GM18499 (cell line): Measurements from ENCODE around the gene LRMDA.

Experiments used
- ATAC-seq: cut with Tn5 transposase; IDR thresholded peaks from one replicate; pipeline ENCODE4 v1.9.1; 2021; ENCODE audit warnings: moderate number of reproducible peaks; ENCODE audit not compliant: insufficient read depth, unreplicated experiment

LRMDA gene

DNA sequence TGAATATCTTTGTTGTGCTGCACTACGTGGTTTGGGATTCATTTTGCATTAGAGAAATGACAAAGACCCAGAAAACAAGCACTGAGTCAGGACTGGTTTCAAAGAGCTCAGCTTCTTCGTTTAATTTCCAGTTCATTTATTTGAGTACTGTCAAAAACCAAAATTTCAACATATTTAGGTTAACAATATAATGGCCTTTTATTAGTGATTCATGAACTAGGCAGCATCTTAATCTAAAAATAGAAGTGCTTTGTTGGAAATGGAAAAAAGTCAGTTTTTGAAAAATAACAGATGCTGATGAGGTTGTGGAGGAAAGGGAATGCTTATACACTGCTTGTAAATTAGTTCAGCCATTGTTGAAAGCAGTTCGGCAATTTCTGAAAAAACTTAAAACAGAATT, 856.4 kb downstream of the LRMDA start:
- ATAC-seq = no peak

DNA sequence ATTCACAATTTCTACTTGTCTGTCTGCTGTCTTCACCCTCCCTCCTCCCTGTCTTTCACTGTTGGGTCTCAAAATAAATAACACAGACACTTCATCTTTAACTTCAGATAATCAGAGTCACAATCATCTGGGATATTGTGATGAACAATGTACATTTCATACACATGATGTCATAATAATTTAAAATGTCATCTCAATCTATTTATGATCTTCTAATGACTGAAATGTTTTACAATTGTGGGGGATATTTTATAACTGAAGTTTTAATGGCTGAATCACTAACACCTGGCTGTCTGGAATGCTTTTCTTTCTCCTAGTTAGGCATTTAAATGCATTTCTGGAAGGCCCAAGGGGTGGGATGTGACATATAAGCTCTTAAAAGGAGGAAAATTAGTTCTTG, 859.8 kb downstream of the LRMDA start:
- ATAC-seq = no peak

DNA sequence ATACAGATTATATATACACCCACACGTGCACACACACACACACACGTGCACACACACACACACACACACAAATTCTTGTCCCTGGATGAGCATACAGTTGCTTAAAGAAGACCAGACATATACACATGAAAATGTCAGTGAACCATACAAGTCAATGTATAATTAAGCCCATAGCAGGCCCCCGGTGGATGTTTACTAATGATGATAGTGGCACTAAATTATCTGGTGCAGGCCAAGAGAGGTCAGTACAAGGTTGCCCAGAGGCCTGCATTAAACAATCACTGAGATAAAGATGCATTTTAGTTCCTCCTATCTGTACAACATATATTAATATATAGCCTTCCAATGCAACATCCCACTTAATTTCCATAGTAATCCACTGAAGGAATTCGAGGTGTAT, 860.5 kb downstream of the LRMDA start:
- ATAC-seq = no peak

DNA sequence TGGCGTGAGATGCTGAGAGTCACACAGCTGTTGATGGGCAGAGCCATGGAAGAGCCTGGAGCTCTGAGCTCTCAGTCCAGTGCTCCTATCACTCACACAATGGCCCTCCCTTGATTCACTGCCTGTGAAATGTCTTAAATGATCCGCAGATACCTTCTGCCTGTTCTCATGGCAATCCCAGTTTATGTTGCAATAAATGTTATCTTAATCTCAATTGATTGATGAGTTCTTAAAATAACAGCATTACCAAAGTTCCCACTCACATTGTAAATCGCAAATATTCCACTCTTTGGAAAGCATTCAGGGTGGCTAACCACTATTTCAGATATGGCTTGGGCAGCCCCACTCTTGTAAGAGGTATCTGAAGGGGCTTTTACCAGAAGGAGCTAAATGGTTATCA, 865.5 kb downstream of the LRMDA start:
- no peak for ATAC-seq

DNA sequence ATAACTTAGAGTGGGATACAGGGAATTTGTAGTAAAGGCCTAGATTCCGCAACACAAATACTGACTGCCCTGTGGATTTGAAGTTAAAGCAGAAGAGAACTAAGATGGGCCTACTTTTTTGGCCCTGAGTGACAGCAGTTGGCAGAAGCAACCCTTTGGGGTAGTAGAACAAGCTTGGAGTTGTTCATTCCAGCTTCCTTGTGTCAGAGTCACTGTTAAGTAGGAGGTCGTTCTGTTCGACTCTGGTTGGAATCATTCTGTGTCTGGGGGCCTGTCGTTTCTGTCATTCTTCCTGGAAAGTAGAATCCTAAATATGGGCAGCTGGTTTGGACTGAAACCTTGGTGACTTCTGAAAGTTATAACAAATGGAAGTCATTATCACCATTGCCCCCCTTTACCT, 865.9 kb downstream of the LRMDA start:
- ATAC-seq = no peak

DNA sequence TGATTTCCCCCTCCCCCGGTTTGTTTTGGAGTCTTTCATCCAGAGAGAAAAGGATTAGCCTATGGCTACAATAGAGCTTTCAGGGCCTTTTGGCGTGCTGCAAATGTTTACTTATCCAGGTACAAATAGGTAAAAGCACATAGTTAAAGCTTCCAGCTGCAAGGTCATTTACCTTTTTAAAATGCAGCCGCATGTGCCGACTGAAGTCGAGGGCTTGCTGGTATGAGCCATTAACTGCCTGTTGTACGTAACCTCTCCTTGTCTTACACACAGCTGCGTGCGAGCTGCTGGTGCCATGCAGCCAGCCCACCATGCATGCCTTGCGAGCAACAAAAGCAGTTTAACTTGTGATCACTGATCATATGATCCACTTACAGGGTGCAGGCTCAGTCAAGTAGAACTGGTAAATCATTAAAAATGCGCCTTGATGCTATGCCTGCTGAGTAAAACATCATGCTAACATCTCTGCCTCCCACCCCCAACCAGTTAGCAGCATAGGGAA, 866.4 kb downstream of the LRMDA start:
- ATAC-seq = no peak

DNA sequence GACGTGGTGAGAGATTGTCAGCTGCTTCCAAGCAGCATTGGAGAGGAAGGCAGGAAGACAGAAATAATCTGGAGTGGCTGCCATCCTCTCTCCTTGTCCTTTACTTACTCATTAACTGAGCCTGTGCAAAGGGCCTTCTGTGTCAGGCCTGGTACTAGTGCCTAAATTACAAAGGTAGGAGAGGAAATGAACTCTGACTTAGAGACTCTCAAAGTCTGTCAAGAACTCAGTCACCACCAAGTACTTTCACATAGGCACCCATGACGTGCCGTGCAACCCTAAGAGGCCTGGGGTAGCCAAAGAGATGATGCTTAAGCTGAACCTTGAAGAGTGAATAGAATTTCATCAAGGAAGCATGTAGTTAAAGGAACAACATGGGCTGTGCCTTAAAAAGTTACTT, 866.9 kb downstream of the LRMDA start:
- ATAC-seq = no peak

DNA sequence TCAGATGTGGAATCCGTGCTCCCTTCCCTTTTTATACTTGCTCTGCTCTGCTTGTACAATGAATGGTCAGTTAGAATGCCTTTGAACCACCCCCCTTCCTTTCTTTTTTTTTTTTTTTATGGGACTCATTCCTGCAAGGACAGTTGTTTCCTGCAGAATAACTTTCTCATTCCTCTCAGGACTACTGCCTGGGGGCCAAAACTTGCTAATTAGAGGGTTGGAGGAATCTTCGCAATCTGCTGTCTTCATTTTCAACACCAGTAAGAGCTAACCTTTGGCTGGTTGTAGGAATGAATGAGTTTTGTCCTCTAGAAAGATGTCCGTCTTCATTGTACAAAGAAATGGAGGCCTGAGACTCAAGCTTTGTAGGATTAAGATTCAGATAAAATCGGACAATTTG, 868.1 kb downstream of the LRMDA start:
- ATAC-seq = no peak

DNA sequence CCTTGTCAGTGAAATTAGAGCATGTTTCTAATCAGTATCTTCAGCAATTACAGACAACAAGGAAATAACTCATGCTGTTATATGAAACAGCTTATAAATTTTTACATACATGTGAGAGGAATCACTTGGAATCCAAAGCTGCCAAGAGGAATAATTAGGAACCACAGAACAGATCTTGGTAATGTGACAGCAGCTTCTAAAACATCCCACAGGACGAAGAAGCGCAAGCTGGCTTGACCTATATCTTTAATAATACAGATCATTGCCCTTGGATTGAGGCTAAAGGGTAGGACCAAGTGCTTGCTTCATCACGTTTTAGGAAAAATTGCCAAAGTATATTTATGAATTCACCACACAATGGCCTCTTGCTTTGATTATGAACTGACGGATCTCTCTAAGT, 869.8 kb downstream of the LRMDA start:
- ATAC-seq = no peak

DNA sequence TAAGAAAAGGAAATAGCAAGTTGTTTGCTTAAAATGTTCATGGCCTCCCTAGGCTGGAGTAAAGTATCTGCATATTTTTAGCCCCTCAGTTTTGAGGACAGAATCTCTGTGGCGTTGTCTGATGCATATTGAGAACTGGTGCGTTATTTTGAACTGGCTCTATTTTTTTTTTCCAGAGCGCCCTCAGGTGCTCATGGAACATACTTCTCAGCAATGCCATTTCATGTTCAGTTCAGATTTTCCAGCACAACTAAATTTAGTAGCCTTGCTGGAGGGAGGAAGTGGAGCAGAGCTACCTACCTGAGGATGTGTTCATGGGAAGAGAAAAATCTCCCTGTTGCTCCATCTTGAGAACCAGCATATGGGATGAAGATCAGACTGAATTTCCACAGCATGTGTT, 870.5 kb downstream of the LRMDA start:
- no peak for ATAC-seq

DNA sequence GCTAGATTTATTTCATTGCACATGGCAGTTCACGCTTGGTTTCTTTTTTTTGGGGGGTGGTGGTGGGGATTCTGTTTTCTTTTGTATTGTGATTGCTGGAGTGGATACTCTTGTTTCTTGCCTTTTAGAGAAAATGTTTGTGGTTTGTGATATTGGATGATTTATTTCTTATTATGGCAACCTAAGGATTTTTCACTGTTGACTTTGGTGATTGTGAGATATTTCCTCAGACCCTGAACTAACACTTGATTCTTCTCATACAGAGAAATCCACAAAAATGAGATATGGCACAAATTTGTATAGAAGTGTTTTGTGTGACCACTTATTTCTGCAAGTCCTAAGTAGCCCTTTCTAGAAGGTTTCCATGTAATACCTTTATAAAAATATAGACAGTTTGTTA, 871.1 kb downstream of the LRMDA start:
- ATAC-seq = no peak

DNA sequence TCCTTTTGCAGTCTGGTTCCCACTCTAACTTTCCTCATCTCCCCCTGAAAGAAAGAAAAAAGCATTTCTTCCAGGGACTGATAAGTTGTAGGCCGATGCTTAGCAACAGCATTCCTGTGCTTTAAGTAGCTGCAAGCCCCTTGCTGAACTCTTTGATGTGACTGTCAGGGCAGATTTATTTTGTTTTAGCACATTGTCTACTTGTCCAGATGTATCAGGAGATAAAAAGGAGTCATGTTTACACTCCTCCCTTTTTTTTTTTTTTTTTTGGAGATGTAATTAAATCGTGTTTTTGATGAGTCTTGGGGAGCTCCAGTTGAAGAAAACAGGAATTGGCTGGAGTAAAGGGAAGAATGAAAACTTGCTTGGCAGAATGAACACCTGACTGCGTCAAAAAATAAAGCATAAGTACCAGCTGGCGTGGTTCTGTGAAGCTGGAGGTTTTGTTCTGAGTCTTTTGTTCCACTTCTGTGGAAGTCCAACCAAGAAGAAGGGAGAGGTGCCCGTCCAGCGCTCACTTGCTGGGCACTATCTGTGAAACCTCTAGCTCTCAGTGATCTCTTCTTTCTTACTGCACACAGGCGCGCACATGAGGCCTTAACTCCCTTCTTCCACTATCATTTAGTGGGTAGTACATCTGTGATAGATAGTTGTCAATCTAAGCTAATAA, 871.7 kb downstream of the LRMDA start:
- no peak for ATAC-seq

DNA sequence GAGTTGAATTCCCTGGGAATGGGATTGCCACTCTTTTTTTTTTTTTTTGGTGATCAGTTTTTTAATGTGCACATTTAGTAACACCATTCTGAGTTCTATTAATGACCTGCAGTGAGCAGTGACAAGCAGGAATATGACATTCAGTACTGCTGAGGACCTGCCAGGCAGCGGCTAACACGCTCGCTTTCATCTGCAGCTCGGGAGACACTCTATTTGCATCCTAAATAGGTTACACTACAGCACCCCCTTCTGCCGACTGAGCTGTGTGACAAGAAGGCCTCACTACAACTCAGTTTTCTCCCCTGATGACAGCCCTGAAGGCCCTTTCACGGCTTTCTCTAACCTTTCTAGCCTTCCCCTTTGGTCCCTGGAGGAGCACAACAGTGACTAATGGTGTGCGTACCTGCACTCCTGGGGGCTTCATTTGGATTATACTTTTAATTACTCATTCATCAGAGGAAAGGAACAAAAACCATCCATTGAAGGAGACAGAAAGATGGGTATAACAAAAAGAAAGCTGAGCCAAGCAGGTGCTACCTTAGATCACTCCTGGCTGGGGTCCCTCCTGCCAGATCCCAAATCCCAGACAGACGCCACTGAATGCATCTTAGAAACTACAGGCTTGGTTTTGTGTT, 872.4 kb downstream of the LRMDA start:
- ATAC-seq = no peak

DNA sequence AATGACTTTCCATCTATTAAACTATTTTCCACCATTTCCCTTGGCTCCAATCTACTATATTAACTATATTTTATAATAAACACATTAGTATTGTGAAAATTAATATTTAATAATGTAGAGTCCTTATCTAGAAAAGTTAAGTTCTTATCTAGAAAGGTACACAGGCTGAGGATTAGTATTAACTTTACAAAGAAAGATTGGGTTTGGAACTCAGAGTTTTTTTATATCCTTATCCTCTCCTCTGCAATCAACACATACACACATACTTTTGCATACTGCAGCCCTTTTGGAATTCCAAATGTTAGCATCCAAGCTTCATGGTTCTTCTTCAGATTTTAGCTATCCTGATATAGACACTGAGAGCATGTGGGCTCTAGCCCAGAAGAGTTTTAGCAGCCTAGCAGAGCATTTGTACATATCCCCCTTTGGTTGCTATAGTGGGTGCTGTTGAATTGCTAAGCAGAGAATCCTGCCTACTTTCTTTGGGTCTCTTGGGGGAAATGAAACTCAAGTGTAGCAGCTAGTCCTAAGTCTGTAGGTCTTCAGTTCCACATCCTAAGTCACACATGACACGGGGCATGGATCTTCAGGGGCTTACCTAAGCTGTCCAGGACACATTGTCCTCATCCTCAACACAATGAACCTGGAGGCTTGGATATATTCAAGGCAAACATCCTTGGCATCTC, 874.6 kb downstream of the LRMDA start:
- no peak for ATAC-seq

DNA sequence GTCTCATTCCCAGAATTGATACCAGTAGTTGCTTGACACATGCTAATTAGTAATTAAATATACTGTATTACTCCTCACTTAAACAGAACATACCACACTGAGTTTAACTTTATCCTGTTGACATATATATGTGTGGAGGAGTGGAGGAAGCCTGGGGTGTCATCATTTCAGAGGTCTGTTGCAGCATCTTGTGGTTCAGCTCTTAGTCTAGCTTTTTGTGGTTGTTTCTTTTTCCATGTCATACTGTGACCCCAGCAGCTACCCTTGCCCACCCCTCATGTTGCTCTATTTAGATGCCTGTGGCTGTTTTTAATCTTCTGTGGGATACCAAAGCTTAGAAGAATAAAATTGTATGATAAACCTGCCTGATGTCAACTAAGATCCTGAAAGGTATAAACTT, 875.4 kb downstream of the LRMDA start:
- ATAC-seq = no peak

DNA sequence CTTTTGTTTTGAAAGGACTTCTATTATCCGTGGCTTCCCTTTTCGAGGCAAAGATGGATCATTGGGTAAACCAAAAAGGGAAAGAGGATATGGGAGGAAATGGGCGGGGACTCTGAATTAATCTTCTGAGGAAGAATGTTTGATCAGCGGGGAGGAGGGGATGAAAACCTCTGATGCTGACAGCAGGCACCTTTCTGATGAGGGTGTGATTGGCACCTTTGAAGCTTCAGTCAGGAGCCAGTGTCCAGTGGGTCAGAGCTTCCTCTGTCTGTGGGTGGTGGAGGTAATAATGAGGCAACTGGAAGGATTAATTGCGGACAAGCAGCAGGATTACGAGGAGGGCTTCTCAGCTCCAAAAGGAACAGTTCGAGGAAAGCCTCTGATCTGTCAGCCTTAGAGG, 877.6 kb downstream of the LRMDA start:
- no peak for ATAC-seq

DNA sequence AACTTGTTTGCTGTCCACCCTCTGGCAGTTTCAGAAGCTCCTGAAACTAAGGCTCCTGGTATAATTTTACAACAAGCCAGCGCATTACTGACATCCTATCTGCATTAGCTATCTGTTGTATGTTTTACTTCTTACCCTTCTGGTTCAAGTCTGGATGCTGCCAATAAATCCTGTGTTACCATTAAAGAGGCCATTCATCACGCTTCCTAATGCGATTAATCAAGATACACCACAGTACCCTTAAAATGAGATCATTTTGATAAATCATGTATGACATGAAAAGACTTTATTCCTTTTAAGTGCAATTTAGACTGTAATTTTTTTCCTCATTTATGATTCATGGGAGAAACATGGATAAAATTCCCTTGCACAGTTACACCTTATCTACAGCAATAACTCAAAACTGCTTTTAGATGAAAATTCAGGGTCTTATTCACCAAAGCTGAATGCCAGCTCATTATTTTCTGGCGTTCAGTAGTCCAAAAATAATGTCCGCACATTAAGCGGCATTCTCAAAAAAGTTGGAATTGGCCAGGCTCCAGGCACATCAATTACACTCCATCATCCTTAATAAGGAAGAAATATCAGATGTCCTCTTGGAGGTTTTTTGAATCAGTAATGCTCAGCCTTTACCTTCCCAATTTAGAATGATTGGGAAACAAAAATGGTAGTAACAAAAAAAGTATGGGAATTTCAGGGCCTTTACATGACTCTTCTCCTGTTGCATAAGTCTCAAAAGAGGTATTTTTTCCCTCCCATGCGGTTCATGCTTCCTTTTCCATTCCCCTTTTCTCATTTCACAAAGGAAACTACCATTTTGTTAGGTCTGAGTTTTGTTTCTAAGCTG, 878.5 kb downstream of the LRMDA start:
- no peak for ATAC-seq

DNA sequence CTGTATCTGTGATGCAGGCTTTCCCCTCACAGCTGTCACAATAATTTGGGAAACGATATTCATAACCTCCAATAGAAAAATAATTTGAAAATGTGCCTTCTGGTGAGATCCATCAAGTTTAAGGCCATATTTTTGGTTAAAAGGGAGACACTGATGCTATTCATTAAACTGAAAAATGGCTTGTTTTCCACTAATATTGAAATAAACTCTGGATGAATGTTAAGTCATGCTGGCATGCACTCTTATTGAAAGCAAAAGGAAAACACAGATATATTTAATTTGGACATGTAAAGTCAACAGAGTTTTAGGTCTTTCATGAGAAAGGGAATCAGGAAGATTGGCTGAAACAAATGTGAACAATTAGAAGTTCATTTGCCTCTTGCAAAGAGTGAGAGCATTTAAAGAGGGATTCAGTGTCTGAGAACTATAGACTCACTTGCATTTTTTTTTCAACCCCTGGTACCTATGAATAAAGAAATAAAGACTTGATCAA, 879.2 kb downstream of the LRMDA start:
- no peak for ATAC-seq

DNA sequence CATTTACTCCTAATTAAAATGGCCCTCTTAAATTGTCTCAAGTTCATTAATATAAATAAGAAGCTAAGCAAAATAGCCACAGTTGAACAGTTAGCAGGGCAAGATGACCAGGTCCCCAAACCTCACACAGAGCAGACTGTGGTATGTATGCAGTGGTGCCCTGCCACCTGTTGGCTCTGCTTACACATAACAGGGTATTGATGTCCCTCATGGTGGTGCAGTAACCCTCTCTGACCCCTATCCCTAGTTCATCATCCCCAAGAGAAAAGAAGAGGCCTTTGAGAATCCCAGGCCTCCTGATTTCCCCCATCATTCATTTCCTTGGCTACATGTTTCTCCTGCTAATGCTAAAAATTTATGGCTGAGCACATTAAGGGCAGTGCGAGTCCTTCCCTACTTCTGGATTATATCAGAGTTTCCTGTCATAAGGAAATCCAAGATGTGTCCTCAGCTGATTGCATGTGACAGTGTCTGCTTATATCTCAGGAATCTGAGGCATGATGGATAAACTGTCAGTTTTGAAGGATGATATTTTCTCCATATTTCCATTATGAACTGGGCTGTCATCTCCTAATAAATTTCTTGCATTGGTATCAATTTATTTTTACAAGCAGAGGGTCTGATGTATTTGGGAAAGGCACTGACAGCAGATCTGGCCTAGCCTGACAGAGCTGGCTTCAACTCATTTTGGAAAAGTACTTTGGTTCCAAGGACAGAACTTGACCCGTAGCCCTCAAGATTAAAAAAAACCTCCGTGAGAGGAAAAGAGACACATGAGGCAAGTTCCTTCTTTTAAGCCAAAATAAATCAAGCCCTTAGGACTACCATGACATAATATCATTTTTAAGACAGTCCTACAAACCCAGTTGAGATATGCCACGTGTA, 880.6 kb downstream of the LRMDA start:
- ATAC-seq = no peak

DNA sequence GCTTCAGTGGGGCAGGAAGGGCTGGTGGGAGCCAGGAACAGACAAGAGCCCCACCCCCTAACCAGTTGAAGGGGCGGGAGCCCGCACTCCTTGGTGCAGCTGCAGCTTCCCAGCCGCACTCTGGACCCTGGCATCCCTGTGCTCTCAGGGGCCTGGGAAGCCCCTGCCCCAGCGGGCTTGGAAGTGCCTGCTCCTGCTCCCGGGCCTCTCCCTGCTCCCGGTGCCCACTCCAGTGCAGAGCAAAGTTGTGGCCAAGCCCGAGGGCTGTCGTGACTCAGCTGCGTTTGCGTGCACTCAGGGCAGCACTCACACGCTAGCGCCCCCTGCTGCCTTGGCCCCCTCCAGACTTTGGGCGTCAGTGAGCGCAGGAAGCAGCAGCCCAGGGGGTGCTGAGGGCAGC, 883.8 kb downstream of the LRMDA start:
- ATAC-seq = no peak
